ENCODE results near the gene STX10. TPM values are rescaled to one million over a fixed set of nuclear protein-coding genes. Genes with fewer than 3 reads are reported as not detected.

Gene STX10
- total and polyA plus RNA-seq, 9 of the 15 experiments (the other 6 are each of a cell fraction or from before 2014, with no cell fraction given), result 0.51 to 66.3 (median 31.0) TPM

DNA sequence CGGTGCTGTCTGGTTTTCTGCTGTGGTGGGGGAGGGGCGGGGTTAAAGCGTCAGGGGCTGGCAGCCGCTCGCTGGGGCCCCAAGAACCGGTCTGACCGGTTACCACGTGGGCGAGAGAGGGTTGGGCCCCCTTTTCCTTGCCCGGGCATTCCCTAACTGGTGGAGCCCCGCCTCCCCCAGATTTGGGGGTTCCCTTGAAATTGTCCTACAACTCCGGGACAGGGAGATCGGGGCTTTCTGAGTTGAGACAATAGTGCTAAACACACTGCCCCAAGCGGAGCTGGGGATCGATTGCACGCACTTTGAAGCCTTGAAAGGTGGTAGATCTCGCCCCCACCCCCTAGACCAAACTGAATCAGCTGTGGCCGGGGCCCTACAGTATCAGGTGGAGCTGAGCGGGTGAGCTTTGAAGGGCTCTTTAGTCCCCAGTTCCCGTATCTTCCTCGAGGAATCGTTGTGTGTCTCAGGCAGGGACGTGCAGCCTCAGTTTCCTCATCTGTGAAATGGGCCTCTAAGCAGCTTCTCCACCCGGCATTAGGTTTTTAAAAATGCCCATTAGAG lies 4.8 kb upstream of the STX10 start (continued):
- TF ChIP-seq ZZZ3 (IDR thresholded peaks at IDR 0.05) (no peak), ARHGAP35 (IDR thresholded peaks at IDR 0.05; ENCODE audit: partially characterized antibody) (no peak), ZC3H4 (CRISPR knock-in tag; IDR thresholded peaks at IDR 0.05; ENCODE audit: borderline replicate concordance) (peak; percentile 90), POLR2A (conservative IDR thresholded peaks at IDR 0.05) (no peak; the same call in 1 of the 2 replicates), CXXC5 (CRISPR knock-in tag; IDR thresholded peaks at IDR 0.05) (no peak; the same call in 1 of the 2 replicates), RBM17 (IDR thresholded peaks at IDR 0.05; ENCODE audit: borderline replicate concordance, low read depth, low read length) (no peak), ELF1 (tag; IDR thresholded peaks at IDR 0.05) (no peak), CHD1 (IDR thresholded peaks at IDR 0.05; ENCODE audit: low read length) (no peak), EP400 (IDR thresholded peaks at IDR 0.05) (no peak; the same call in 1 of the 2 replicates), MCM2 (IDR thresholded peaks at IDR 0.05; ENCODE audit: low read depth) (no peak), ZC3H8 (IDR thresholded peaks at IDR 0.05) (no peak), FOSL1 (tag; conservative IDR thresholded peaks at IDR 0.05) (no peak; the same call in 1 of the 2 replicates), YBX1 (IDR thresholded peaks at IDR 0.05) (no peak), GABPB1 (CRISPR knock-in tag; IDR thresholded peaks at IDR 0.05) (no peak; the same call in 1 of the 2 replicates), MAFK (IDR thresholded peaks at IDR 0.05; ENCODE audit: low read length) (no peak), JUN (IDR thresholded peaks at IDR 0.05; ENCODE audit: borderline replicate concordance, low read depth, low read length) (no peak), JUN (CRISPR knock-in tag; IDR thresholded peaks at IDR 0.05; ENCODE audit: borderline replicate concordance) (no peak), ZNF436 (CRISPR knock-in tag; IDR thresholded peaks at IDR 0.05) (no peak), SIN3A (IDR thresholded peaks at IDR 0.05; ENCODE audit: borderline replicate concordance in 2 of 2, control insufficient read depth in 1 of 2, low read depth in 2 of 2, low read length in 2 of 2) (peak in 1 of 2 experiments; percentile 78; a peak in 2 of 4 replicates), SETDB1 (IDR thresholded peaks at IDR 0.05; ENCODE audit: low read length) (no peak), ZNF316 (IDR thresholded peaks at IDR 0.05) (no peak), HNRNPUL1 (IDR thresholded peaks at IDR 0.05; ENCODE audit: low read length) (peak; percentile 94)
- TF ChIP-seq, protein P1, sequence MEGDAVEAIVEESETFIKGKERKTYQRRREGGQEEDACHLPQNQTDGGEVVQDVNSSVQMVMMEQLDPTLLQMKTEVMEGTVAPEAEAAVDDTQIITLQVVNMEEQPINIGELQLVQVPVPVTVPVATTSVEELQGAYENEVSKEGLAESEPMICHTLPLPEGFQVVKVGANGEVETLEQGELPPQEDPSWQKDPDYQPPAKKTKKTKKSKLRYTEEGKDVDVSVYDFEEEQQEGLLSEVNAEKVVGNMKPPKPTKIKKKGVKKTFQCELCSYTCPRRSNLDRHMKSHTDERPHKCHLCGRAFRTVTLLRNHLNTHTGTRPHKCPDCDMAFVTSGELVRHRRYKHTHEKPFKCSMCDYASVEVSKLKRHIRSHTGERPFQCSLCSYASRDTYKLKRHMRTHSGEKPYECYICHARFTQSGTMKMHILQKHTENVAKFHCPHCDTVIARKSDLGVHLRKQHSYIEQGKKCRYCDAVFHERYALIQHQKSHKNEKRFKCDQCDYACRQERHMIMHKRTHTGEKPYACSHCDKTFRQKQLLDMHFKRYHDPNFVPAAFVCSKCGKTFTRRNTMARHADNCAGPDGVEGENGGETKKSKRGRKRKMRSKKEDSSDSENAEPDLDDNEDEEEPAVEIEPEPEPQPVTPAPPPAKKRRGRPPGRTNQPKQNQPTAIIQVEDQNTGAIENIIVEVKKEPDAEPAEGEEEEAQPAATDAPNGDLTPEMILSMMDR (IDR thresholded peaks at IDR 0.05 in 2 of 3, conservative IDR thresholded peaks at IDR 0.05 in 1 of 3; ENCODE audit: insufficient read depth in 2 of 3, low read depth in 1 of 3, low read length in 3 of 3), result peak; percentile 27 to 45 (median 31); a peak in 5 of 6 replicates
- TF ChIP-seq, protein P2, sequence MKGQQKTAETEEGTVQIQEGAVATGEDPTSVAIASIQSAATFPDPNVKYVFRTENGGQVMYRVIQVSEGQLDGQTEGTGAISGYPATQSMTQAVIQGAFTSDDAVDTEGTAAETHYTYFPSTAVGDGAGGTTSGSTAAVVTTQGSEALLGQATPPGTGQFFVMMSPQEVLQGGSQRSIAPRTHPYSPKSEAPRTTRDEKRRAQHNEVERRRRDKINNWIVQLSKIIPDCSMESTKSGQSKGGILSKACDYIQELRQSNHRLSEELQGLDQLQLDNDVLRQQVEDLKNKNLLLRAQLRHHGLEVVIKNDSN (CRISPR knock-in tag; IDR thresholded peaks at IDR 0.05), result peak; percentile 60
- TF ChIP-seq, protein P3, sequence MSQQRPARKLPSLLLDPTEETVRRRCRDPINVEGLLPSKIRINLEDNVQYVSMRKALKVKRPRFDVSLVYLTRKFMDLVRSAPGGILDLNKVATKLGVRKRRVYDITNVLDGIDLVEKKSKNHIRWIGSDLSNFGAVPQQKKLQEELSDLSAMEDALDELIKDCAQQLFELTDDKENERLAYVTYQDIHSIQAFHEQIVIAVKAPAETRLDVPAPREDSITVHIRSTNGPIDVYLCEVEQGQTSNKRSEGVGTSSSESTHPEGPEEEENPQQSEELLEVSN (IDR thresholded peaks at IDR 0.05; ENCODE audit: borderline replicate concordance in 1 of 2, extremely low read depth in 1 of 2, insufficient read depth in 1 of 2, insufficient read length in 1 of 2, low read depth in 1 of 2, low read length in 1 of 2, poor library complexity in 1 of 2, severe bottlenecking in 1 of 2), result peak in 1 of 2 experiments; percentile 19

All from K562 (cell line).